Endodermal cell (in vitro differentiated cells): ENCODE results near the gene BTBD9. TPM values are rescaled to one million over a fixed set of nuclear protein-coding genes. Genes with fewer than 3 reads are reported as not detected.

Experiments used
- DNase-seq: peaks from one replicate; pipeline ENCODE4 v3.0.0-alpha.2; 2017
- H3K27ac ChIP-seq: 2 replicates; pipeline ENCODE4 v1.5.1; 2013; ENCODE audit warnings: mild to moderate bottlenecking, low read depth, low read length, moderate library complexity
- H3K27me3 ChIP-seq: 2 replicates; pipeline ENCODE4 v1.6.1; 2013; ENCODE audit warnings: mild to moderate bottlenecking, low read length, moderate library complexity; ENCODE audit not compliant: insufficient read depth, control insufficient read depth, poor library complexity, severe bottlenecking
- H3K36me3 ChIP-seq: 2 replicates; pipeline ENCODE4 v1.7.0; 2013; ENCODE audit warnings: mild to moderate bottlenecking, low read length, moderate library complexity; ENCODE audit not compliant: control insufficient read depth, insufficient read depth
- H3K4me1 ChIP-seq: one replicate; pipeline ENCODE4 v1.7.0; 2013; ENCODE audit warnings: low read length; ENCODE audit not compliant: control insufficient read depth, insufficient read depth
- H3K4me3 ChIP-seq: 2 replicates; pipeline ENCODE4 v1.5.1; 2013; ENCODE audit warnings: mild to moderate bottlenecking, low read length, moderate library complexity
- H3K9ac ChIP-seq: 2 replicates; pipeline ENCODE4 v1.6.1; 2013; ENCODE audit warnings: mild to moderate bottlenecking, low read length, moderate library complexity; ENCODE audit not compliant: poor library complexity, severe bottlenecking; ENCODE audit errors: extremely low read depth
- H3K9me3 ChIP-seq: 2 replicates; pipeline ENCODE4 v1.6.1; 2013; ENCODE audit warnings: mild to moderate bottlenecking, low read length, moderate library complexity; ENCODE audit not compliant: control insufficient read depth
- H3K27ac Mint-ChIP-seq: 2 replicates; pipeline ENCODE4 v1.8.0; 2020; ENCODE audit warnings: mixed read lengths
- H3K27me3 Mint-ChIP-seq: 2 replicates; pipeline ENCODE4 v1.8.0; 2021; ENCODE audit warnings: mild to moderate bottlenecking, mixed read lengths; ENCODE audit not compliant: insufficient read depth
- H3K36me3 Mint-ChIP-seq: 2 replicates; pipeline ENCODE4 v1.8.0; 2020; ENCODE audit warnings: low read depth, mixed read lengths
- H3K4me1 Mint-ChIP-seq: 2 replicates; pipeline ENCODE4 v1.8.0; 2020; ENCODE audit warnings: mixed read lengths
- H3K4me3 Mint-ChIP-seq: 2 replicates; pipeline ENCODE4 v1.8.0; 2020; ENCODE audit warnings: mild to moderate bottlenecking, moderate library complexity, mixed read lengths
- H3K9me3 Mint-ChIP-seq: 2 replicates; pipeline ENCODE4 v1.8.0; 2020; ENCODE audit warnings: mild to moderate bottlenecking, mixed read lengths
- CTCF ChIP-seq: fragments of 200-600 bp; sonication (generic); conservative IDR thresholded peaks from 2 replicates; pipeline ENCODE4 v1.5.0; 2021; ENCODE audit warnings: antibody characterized with exemption, mild to moderate bottlenecking
- WGBS, 2 experiments: methylation state at CpG; one replicate each; pipeline versions ENCODE4 v1.1.5 to v1.1.7; 2013; ENCODE audit warnings: missing lambda C conversion rate in 2 of 2, mixed read lengths in 1 of 2; ENCODE audit not compliant: insufficient coverage in 1 of 2, insufficient read length in 1 of 2; 5-methylcytosine and 5-hydroxymethylcytosine counted together
- total RNA-seq, 2 donors: library from RNA; stranded (reverse); fragmentation: NEBNext Ultra II Directional in 1 of 2; extraction: Animal tissue kit (Norgen Biotek cat#: 25700) in 1 of 2; gene quantifications; 2 replicates in 1 of 2; 3 replicates in 1 of 2; pipeline ENCODE4 v1.2.1, GENCODE V29; 2021

The BTBD9 gene
- total RNA-seq, 2 donors from 2014 or later: 7.6 to 12.3 TPM

- no peaks in the 10 kb centered on the region for H3K4me1 Mint-ChIP-seq
- Histone ChIP-seq H3K4me1 (no peaks in the 10 kb centered on the region), H3K4me3 (no peak overlapping the region), H3K27me3 (no peaks in the 10 kb centered on the region), H3K9ac (no peak overlapping the region), H3K9me3 (no peaks in the 10 kb centered on the region), H3K27ac (no peak overlapping the region), H3K36me3 (no peaks in the 10 kb centered on the region)
- no peak overlapping the region for H3K4me3 Mint-ChIP-seq
- H3K27ac Mint-ChIP-seq: no peak overlapping the region
- no peaks in the 10 kb centered on the region for H3K9me3 Mint-ChIP-seq
- WGBS, 2 experiments: 100% methylated on average over 1 of the region's 1 CpG; no CpG with 5 or more reads in 1 of the 2 experiments
- no peaks in the 10 kb centered on the region for H3K36me3 Mint-ChIP-seq
- DNase-seq: no peak
- no peak for TF ChIP-seq CTCF
- H3K27me3 Mint-ChIP-seq: peaks cover 1% of the 10 kb centered on the region
Measured at GRCh38 chr6:38316099-38316868, 323.4 kb downstream of the BTBD9 start.

- H3K9ac ChIP-seq: no peak overlapping the region
- Mint-ChIP-seq H3K27me3 (no peaks in the 10 kb centered on the region), H3K9me3 (no peaks in the 10 kb centered on the region), H3K27ac (no peak overlapping the region), H3K36me3 (no peaks in the 10 kb centered on the region), H3K4me3 (no peak overlapping the region), H3K4me1 (peaks cover 24% of the 10 kb centered on the region)
- H3K4me1 ChIP-seq: peaks cover 5% of the 10 kb centered on the region
- H3K9me3 ChIP-seq: no peaks in the 10 kb centered on the region
- H3K4me3 ChIP-seq: no peak overlapping the region
- H3K27ac ChIP-seq: no peak overlapping the region
- H3K36me3 ChIP-seq: no peaks in the 10 kb centered on the region
- DNase-seq: no peak
- no peak for TF ChIP-seq CTCF
- no peaks in the 10 kb centered on the region for H3K27me3 ChIP-seq
- WGBS, 2 experiments: 93 to 100% methylated on average over 2 to 3 of the region's 3 CpGs
Measured at GRCh38 chr6:38311201-38311600, 328.5 kb downstream of the BTBD9 start.

GRCh38 chr6:38310061-38310460 lies 329.7 kb downstream of the BTBD9 start:
- H3K27me3 Mint-ChIP-seq: no peaks in the 10 kb centered on the region
- no peak overlapping the region for H3K4me3 Mint-ChIP-seq

More at GRCh38 chr6:38310061-38310460, 329.7 kb downstream of the BTBD9 start:
- peak; percentile 44 for DNase-seq
- H3K27ac Mint-ChIP-seq: no peak overlapping the region
- H3K4me1 Mint-ChIP-seq: peaks cover 24% of the 10 kb centered on the region
- Histone ChIP-seq H3K9me3 (no peaks in the 10 kb centered on the region), H3K4me1 (peaks cover 5% of the 10 kb centered on the region), H3K36me3 (no peaks in the 10 kb centered on the region), H3K27ac (no peak overlapping the region), H3K9ac (no peak overlapping the region), H3K4me3 (no peak overlapping the region), H3K27me3 (no peaks in the 10 kb centered on the region)
- TF ChIP-seq CTCF: no peak
- H3K9me3 Mint-ChIP-seq: no peaks in the 10 kb centered on the region
- WGBS, 2 experiments: 80 to 87% methylated on average over 1 to 5 of the region's 5 CpGs
- H3K36me3 Mint-ChIP-seq: no peaks in the 10 kb centered on the region
